K562 (cell line): Measurements from ENCODE around the gene ERVMER34-1. TPM values are rescaled to one million over a fixed set of nuclear protein-coding genes. Genes with fewer than 3 reads are reported as not detected.

Experiments
- ATAC-seq: fragments of 200-7000 bp; cut with Tn5 transposase; 3 replicates; pipeline ENCODE4 v1.9.1; 2020; ENCODE audit warnings: moderate library complexity
- BruUV-seq: library from RNA; stranded (reverse); fragments of 400-500 nt; replicated peaks from 2 replicates; lab custom pipeline; 2021; lab: Mats Ljungman, UMichigan
- CTCF ChIA-PET: fragments of 300-600 bp; formaldehyde crosslinking; extraction: SDS; loops from one replicate; lab custom pipeline; 2021; ENCODE audit warnings: low intra/inter-chr PET ratio; lab: Yijun Ruan, JAX
- POLR2A ChIA-PET: fragments of 300-600, 350-650 bp; sonication (Branson Sonifier 250); formaldehyde crosslinking; extraction: SDS; loops from one replicate; lab custom pipeline; 2021; ENCODE audit warnings: antibody characterized with exemption, inconsistent platforms; lab: Yijun Ruan, JAX
- DNase-seq, 4 experiments: peaks; one replicate each; pipeline versions ENCODE4 v3.0.0 to v3.0.0-alpha.2; 2011 to 2018; ENCODE audit warnings: low spot score in 3 of 4, mixed read lengths in 3 of 4; ENCODE audit errors: extremely low read depth in 1 of 4
- FAIRE-seq: peaks from 2 replicates; lab custom pipeline; 2011; peaks lifted over from hg19 to GRCh38; lab: Jason Lieb, UNC
- H2AFZ ChIP-seq: 2 replicates; pipeline ENCODE4 v1.6.0; 2011; ENCODE audit warnings: low read depth, low read length, control low read depth, inconsistent platforms
- H3K27ac ChIP-seq: fragments of 200-600 bp; 3 replicates; pipeline ENCODE4 v1.8.0; 2011; ENCODE audit warnings: low read depth, mild to moderate bottlenecking, control low read depth, inconsistent platforms, low read length, moderate library complexity, mixed read lengths; ENCODE audit errors: extremely low read depth
- H3K27me3 ChIP-seq, 2 experiments: fragments of 300-600 bp in 1 of 2; 2 replicates in 1 of 2; 3 replicates in 1 of 2; pipeline versions ENCODE4 v1.6.0 to v1.8.0; 2011; ENCODE audit warnings: inconsistent platforms in 2 of 2, low read length in 2 of 2, mild to moderate bottlenecking in 1 of 2, mixed read lengths in 1 of 2, moderate library complexity in 1 of 2; ENCODE audit not compliant: control insufficient read depth in 2 of 2, insufficient read depth in 2 of 2
- H3K36me3 ChIP-seq: fragments of 300-600 bp; 3 replicates; pipeline ENCODE4 v1.8.0; 2011; ENCODE audit warnings: mild to moderate bottlenecking, low read length, inconsistent platforms; ENCODE audit not compliant: control insufficient read depth, insufficient read depth
- H3K4me1 ChIP-seq, 2 experiments: fragments of 200-600 bp in 1 of 2; replicated peaks in 1 of 2; 2 replicates in 1 of 2; 3 replicates in 1 of 2; pipeline versions ENCODE4 v1.5.1 to v1.8.0; 2011; ENCODE audit warnings: inconsistent platforms in 2 of 2, low read length in 2 of 2, mild to moderate bottlenecking in 1 of 2, mixed read lengths in 1 of 2, moderate library complexity in 1 of 2; ENCODE audit not compliant: control insufficient read depth in 2 of 2, insufficient read depth in 2 of 2
- H3K4me2 ChIP-seq: 2 replicates; pipeline ENCODE4 v1.6.1; 2011; ENCODE audit warnings: low read length, control low read depth, inconsistent platforms, mixed read lengths; ENCODE audit not compliant: insufficient read depth
- H3K4me3 ChIP-seq: fragments of 200-600 bp; sonication (generic), shearing (Covaris generic); 2 replicates; pipeline ENCODE4 v1.5.1; 2016; ENCODE audit warnings: control low read depth, inconsistent platforms
- H3K79me2 ChIP-seq: fragments of 200-600 bp; 3 replicates; pipeline ENCODE4 v1.8.0; 2011; ENCODE audit warnings: low read length, inconsistent platforms; ENCODE audit not compliant: control insufficient read depth, insufficient read depth
- H3K9ac ChIP-seq, 2 experiments: 2 replicates each; pipeline versions ENCODE4 v1.6.0 to v1.6.1; 2011; ENCODE audit warnings: low read depth in 2 of 2, low read length in 2 of 2, control low read depth in 1 of 2, inconsistent platforms in 1 of 2, mild to moderate bottlenecking in 1 of 2, mixed read lengths in 1 of 2; ENCODE audit not compliant: insufficient read depth in 1 of 2
- H3K9me1 ChIP-seq: one replicate; pipeline ENCODE4 v1.6.0; 2011; ENCODE audit warnings: inconsistent platforms, mild to moderate bottlenecking, low read length, moderate library complexity; ENCODE audit not compliant: control insufficient read depth, insufficient read depth
- H3K9me3 ChIP-seq: replicated peaks from 2 replicates; pipeline ENCODE4 v1.5.1; 2011; ENCODE audit warnings: low read depth, low read length, inconsistent platforms; ENCODE audit not compliant: control insufficient read depth, insufficient read depth
- H4K20me1 ChIP-seq: replicated peaks from 2 replicates; pipeline ENCODE4 v1.6.1; 2011; ENCODE audit warnings: low read length, inconsistent platforms, mixed read lengths; ENCODE audit not compliant: control insufficient read depth, insufficient read depth
- BRF1 ChIP-seq: IDR thresholded peaks from 3 replicates; pipeline ENCODE4 v1.6.1; 2011; ENCODE audit warnings: borderline replicate concordance, mild to moderate bottlenecking; ENCODE audit not compliant: insufficient read length; ENCODE audit errors: extremely low read depth
- CGGBP1 ChIP-seq: fragments of 250-450 bp; sonication (Bioruptor Pico); IDR thresholded peaks from 2 replicates; pipeline ENCODE4 v1.9.0; 2021; ENCODE audit warnings: mild to moderate bottlenecking
- DLX4 ChIP-seq: fragments of 250-450 bp; sonication (Bioruptor Pico); IDR thresholded peaks from 2 replicates; pipeline ENCODE4 v1.6.1; 2021; ENCODE audit warnings: mild to moderate bottlenecking
- JUNB ChIP-seq: fragments of 450-650 bp; formaldehyde crosslinking; conservative IDR thresholded peaks from 2 replicates; pipeline ENCODE4 v1.4.0; 2020; ENCODE audit warnings: mild to moderate bottlenecking
- NRF1 ChIP-seq, 2 experiments: fragments of 450-650 bp; IDR thresholded peaks in 1 of 2; conservative IDR thresholded peaks in 1 of 2; 2 replicates each; pipeline ENCODE4 v1.6.1; 2014; ENCODE audit warnings: mild to moderate bottlenecking in 2 of 2
- SFPQ ChIP-seq: fragments of 200-400 bp; formaldehyde crosslinking; IDR thresholded peaks from 2 replicates; pipeline ENCODE4 v1.6.1; 2017; ENCODE audit warnings: mild to moderate bottlenecking, low read depth, low read length, moderate library complexity
- XRCC4 ChIP-seq: IDR thresholded peaks from one replicate; pipeline ENCODE4 v1.6.1; 2011; ENCODE audit not compliant: insufficient read depth, insufficient read length; ENCODE audit errors: extremely low read depth
- ZFP91 ChIP-seq: sonication (generic); formaldehyde crosslinking; IDR thresholded peaks from 2 replicates; pipeline ENCODE4 v1.8.0; 2022; ENCODE audit warnings: mild to moderate bottlenecking, missing genetic modification reagents
- ZKSCAN1 ChIP-seq: fragments of 150-350 bp; IDR thresholded peaks from 2 replicates; pipeline ENCODE4 v1.6.1; 2016; ENCODE audit warnings: low read depth, low read length
- ZNF134 ChIP-seq: fragments of 250-450 bp; sonication (Bioruptor Pico); conservative IDR thresholded peaks from 2 replicates; pipeline ENCODE4 v1.4.0; 2020
- ZNF239 ChIP-seq: fragments of 250-450 bp; sonication (Bioruptor Pico); IDR thresholded peaks from 2 replicates; pipeline ENCODE4 v1.4.0; 2020; ENCODE audit warnings: mild to moderate bottlenecking
- ZNF384 ChIP-seq: IDR thresholded peaks from 2 replicates; pipeline ENCODE4 v1.6.1; 2012; ENCODE audit warnings: low read depth, low read length, improper control_type of control experiment
- WGBS: fragments of 100-300 bp; shearing (Covaris generic); methylation state at CpG from one replicate; pipeline ENCODE4 v1.1.6; 2016; ENCODE audit warnings: low coverage, mixed read lengths; ENCODE audit not compliant: insufficient coverage; ENCODE audit errors: missing lambda C conversion rate; 5-methylcytosine and 5-hydroxymethylcytosine counted together
- in situ Hi-C: fragments of 300-500 bp; cut with MboI; formaldehyde crosslinking; loops from 4 replicates; pipeline ENCODE4 v1.15.0; 2018; ENCODE audit warnings: inconsistent platforms, mixed read lengths
- intact Hi-C: fragments of 100-400 bp; cut with micrococcal nuclease; formaldehyde crosslinking; loops from 2 replicates; pipeline ENCODE4 v1.14.2; 2022
- polyA plus RNA-seq, 8 experiments: library from polyadenylated mRNA; depleted of rRNA in 4 of 8; stranded (reverse) in 5 of 8; unstranded in 3 of 8; fragments of >200 nt; fragmentation: Nextera tagmentation in 2 of 8; fragmentation: Illumina TruSeq in 1 of 8; extraction: Ambion mirVana in 2 of 8; extraction: Trizol in 1 of 8; gene quantifications; 2 replicates each; pipeline versions ENCODE4 v1.2.1 to v1.2.3, GENCODE V29; 2011 to 2014; ENCODE audit warnings: inconsistent platforms in 1 of 8, missing spikeins in 1 of 8
- total RNA-seq, 7 experiments: library from RNA; depleted of rRNA in 6 of 7; stranded (reverse); fragments of >200 nt in 6 of 7; fragmentation: Illumina TruSeq in 2 of 7; extraction: Trizol in 2 of 7; gene quantifications; 2 replicates each; pipeline versions ENCODE4 v1.2.1 to v1.2.3, GENCODE V29; 2011 to 2021; ENCODE audit warnings: low replicate concordance in 1 of 7

Gene ERVMER34-1
- total and polyA plus RNA-seq, 9 of the 15 experiments (the other 6 are each of a cell fraction or from before 2014, with no cell fraction given): 0.04 to 0.57 (median 0.25) TPM

GRCh38 chr4:52704661-52705060 lies 46.6 kb downstream of the ERVMER34-1 start:
- no peaks in the 10 kb centered on the region for H3K9me1 ChIP-seq
- POLR2A ChIA-PET: interaction anchor here (0.8 to 1.2 kb wide), 2 partner anchors 15 to 27 kb away, joined by 3 to 7 read pairs; no protein-coding TSS in a partner anchor
- no peak for ATAC-seq
- no peaks in the 10 kb centered on the region for H3K36me3 ChIP-seq
- in situ Hi-C loops (no loop called here), intact Hi-C loops (no loop called here)
- 15% methylated on average over 3 of the region's 3 CpGs for WGBS
- H3K4me1 ChIP-seq: no peaks in the 10 kb centered on the region
- FAIRE-seq: no peak
- H3K9me3 ChIP-seq: no peaks in the 10 kb centered on the region
- H3K79me2 ChIP-seq: no peaks in the 10 kb centered on the region
- TF ChIP-seq ZNF384: no peak
- peaks cover 2 to 4% of the 10 kb centered on the region in 2 experiments; a peak in 3 of 5 replicates for H3K27me3 ChIP-seq
- no TSS peak for BruUV-seq
- no peaks in the 10 kb centered on the region for H4K20me1 ChIP-seq
- no peak overlapping the region for H3K4me3 ChIP-seq
- DNase-seq: no peak
- H2AFZ ChIP-seq: no peak overlapping the region
- CTCF ChIA-PET: no interaction called here
- no peak overlapping the region for H3K9ac ChIP-seq
- H3K27ac ChIP-seq: no peak overlapping the region
- no peak overlapping the region for H3K4me2 ChIP-seq

GRCh38 chr4:52704133-52704532 lies 47.1 kb downstream of the ERVMER34-1 start:
- POLR2A ChIA-PET: interaction anchor here (1.2 kb wide), 1 partner anchor 16 kb away, joined by 3 read pairs; no protein-coding TSS in a partner anchor
- in situ Hi-C loops: no loop called here
- TF ChIP-seq CGGBP1 (CRISPR knock-in tag): no peak
- TF ChIP-seq DLX4 (CRISPR knock-in tag): no peak
- no peak for TF ChIP-seq XRCC4
- no peak for TF ChIP-seq ZFP91
- no peak for TF ChIP-seq ZKSCAN1
- no peak for TF ChIP-seq JUNB (CRISPR knock-in tag)
- TF ChIP-seq BRF1: no peak
- TF ChIP-seq NRF1 (conservative IDR thresholded peaks at IDR 0.05 in 1 of 2, IDR thresholded peaks at IDR 0.05 in 1 of 2): no peak
- TF ChIP-seq ZNF239 (CRISPR knock-in tag): no peak
- TF ChIP-seq ZNF134 (CRISPR knock-in tag): no peak
- no peak for TF ChIP-seq SFPQ

More at GRCh38 chr4:52704133-52704532, 47.1 kb downstream of the ERVMER34-1 start:
- Histone ChIP-seq H2AFZ (no peak overlapping the region), H3K27ac (no peak overlapping the region), H3K27me3 (peaks cover 2 to 4% of the 10 kb centered on the region in 2 experiments; a peak in 3 of 5 replicates), H3K79me2 (no peaks in the 10 kb centered on the region), H3K9me3 (no peaks in the 10 kb centered on the region), H3K9ac (no peak overlapping the region), H3K4me3 (no peak overlapping the region), H3K4me1 (no peaks in the 10 kb centered on the region), H4K20me1 (no peaks in the 10 kb centered on the region), H3K9me1 (no peaks in the 10 kb centered on the region), H3K36me3 (no peaks in the 10 kb centered on the region), H3K4me2 (no peak overlapping the region)
- intact Hi-C loops: no loop called here
- no TSS peak for BruUV-seq
- FAIRE-seq: no peak
- no peak for ATAC-seq
- WGBS: 0% methylated on average over 1 of the region's 1 CpG
- CTCF ChIA-PET: no interaction called here
- no peak for DNase-seq
